Body of pancreas (tissue), 4 donors: ENCODE results near the gene JMJD6. TPM values are rescaled to one million over a fixed set of nuclear protein-coding genes. Genes with fewer than 3 reads are reported as not detected.

Experiments used
- ATAC-seq: fragments of 150-250 bp; one replicate; pipeline ENCODE4 v1.9.1; 2016
- DNase-seq, 4 donors: peaks; one replicate each; pipeline ENCODE4 v3.0.0-alpha.2; 2019
- H3K27ac ChIP-seq, 4 donors: fragments of 200-600 bp; sonication (generic); 1 replicate in 3 of 4; 2 replicates in 1 of 4; pipeline versions ENCODE4 v1.5.1 to v1.6.1; 2016 to 2019; ENCODE audit warnings: mild to moderate bottlenecking in 1 of 4, mixed read lengths in 1 of 4, moderate library complexity in 1 of 4
- H3K27me3 ChIP-seq, 2 donors: fragments of 200-600 bp; sonication (generic); one replicate each; pipeline ENCODE4 v1.6.0; 2016; ENCODE audit warnings: mild to moderate bottlenecking in 1 of 2
- H3K36me3 ChIP-seq, 2 donors: fragments of 200-600 bp; sonication (generic); replicated peaks in 1 of 2; 2 replicates each; pipeline ENCODE4 v1.5.1; 2016; ENCODE audit warnings: low read depth in 2 of 2; ENCODE audit not compliant: insufficient read depth in 1 of 2
- H3K4me1 ChIP-seq: fragments of 200-600 bp; sonication (generic); one replicate; pipeline ENCODE4 v1.6.0; 2016
- H3K4me3 ChIP-seq, 2 donors: fragments of 200-600 bp; sonication (generic); 1 replicate in 1 of 2; 2 replicates in 1 of 2; pipeline ENCODE4 v1.5.1; 2016 to 2019
- H3K9me3 ChIP-seq, 3 donors: fragments of 200-600 bp; sonication (generic); 1 replicate in 2 of 3; 2 replicates in 1 of 3; pipeline ENCODE4 v1.5.1; 2016
- POLR2A ChIP-seq, 3 donors: fragments of 450-650 bp; IDR thresholded peaks; one replicate each; pipeline ENCODE4 v1.6.1; 2016; ENCODE audit warnings: antibody characterized with exemption in 3 of 3, mild to moderate bottlenecking in 2 of 3
- WGBS, 2 donors: methylation state at CpG; one replicate each; pipeline ENCODE4 v1.1.5; 2017; 5-methylcytosine and 5-hydroxymethylcytosine counted together
- intact Hi-C: fragments of 100-400 bp; cut with DNase I; formaldehyde crosslinking; loops from one replicate; pipeline ENCODE4 v1.15.1; 2023
- total RNA-seq, 2 donors: library from RNA; depleted of rRNA; stranded (reverse); fragments of >200 nt; gene quantifications; one replicate each; pipeline ENCODE4 v1.1.0, GENCODE V29; 2016
- TF ChIP-seq, protein P1 (sequence below), 7 experiments: fragments of 450-650 bp in 4 of 7; fragments of 200-600 bp in 3 of 7; sonication (generic) in 3 of 7; IDR thresholded peaks; one replicate each; pipeline ENCODE4 v1.5.1; 2016 to 2019; ENCODE audit warnings: antibody characterized with exemption in 7 of 7

JMJD6 gene
- total RNA-seq, 2 donors from 2014 or later = 15.2 to 20.0 TPM

DNA sequence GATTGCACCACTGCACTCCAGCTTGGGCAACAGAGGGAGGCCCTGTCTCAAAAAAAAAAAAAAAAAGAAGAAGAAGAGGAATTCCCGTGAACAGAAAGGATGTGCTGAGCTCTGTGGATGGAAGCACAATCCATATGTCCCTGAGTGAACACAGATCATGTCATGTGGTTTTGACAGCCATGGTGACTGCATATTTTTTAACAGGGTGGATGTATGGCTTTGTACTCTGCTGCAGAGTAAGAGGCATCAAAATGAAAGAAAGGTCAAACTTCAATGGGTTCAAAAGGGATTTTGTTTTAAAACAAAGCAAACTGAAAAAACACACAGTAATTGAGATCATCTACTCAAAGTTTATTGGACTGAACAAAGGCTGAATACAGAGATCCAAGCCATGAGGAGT lies 47.2 kb downstream of the JMJD6 start:
- H3K36me3 ChIP-seq = peaks cover 0 to 3% of the 10 kb centered on the region in 2 donors
- TF ChIP-seq POLR2A (IDR thresholded peaks at IDR 0.05) = no peak
- TF ChIP-seq, protein P1, sequence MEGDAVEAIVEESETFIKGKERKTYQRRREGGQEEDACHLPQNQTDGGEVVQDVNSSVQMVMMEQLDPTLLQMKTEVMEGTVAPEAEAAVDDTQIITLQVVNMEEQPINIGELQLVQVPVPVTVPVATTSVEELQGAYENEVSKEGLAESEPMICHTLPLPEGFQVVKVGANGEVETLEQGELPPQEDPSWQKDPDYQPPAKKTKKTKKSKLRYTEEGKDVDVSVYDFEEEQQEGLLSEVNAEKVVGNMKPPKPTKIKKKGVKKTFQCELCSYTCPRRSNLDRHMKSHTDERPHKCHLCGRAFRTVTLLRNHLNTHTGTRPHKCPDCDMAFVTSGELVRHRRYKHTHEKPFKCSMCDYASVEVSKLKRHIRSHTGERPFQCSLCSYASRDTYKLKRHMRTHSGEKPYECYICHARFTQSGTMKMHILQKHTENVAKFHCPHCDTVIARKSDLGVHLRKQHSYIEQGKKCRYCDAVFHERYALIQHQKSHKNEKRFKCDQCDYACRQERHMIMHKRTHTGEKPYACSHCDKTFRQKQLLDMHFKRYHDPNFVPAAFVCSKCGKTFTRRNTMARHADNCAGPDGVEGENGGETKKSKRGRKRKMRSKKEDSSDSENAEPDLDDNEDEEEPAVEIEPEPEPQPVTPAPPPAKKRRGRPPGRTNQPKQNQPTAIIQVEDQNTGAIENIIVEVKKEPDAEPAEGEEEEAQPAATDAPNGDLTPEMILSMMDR (IDR thresholded peaks at IDR 0.05) = no peak
- 60 to 85% methylated on average over 1 of the region's 1 CpG for WGBS, 2 donors
- no peak overlapping the region for H3K27ac ChIP-seq
- intact Hi-C loops = no loop called here
- ATAC-seq (no peak), DNase-seq (no peak)
- H3K9me3 ChIP-seq = no peaks in the 10 kb centered on the region
- H3K4me3 ChIP-seq = no peak overlapping the region
- peaks cover 4% of the 10 kb centered on the region for H3K4me1 ChIP-seq
- no peaks in the 10 kb centered on the region for H3K27me3 ChIP-seq

DNA sequence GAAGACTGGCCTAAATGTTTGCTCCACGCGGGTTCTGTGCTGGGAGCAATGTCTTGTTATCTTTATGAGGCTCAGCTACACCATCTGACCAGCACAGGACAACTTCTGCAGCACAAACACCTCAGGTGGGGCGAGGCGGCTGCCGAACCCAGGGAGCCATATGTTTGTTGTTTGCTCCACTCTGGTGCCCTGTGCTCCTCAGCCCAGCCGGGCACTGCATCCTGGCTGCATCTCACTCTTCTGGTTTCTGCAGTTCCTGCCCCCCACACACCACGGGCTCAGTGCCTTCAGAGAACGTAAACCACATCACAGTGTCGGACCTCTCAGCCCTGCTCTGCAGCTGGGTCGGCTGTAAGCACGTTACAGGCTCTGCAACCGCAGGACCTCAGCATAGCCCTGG lies 48.1 kb downstream of the JMJD6 start:
- no peak overlapping the region for H3K4me3 ChIP-seq
- intact Hi-C loops = no loop called here
- no peak for TF ChIP-seq POLR2A (IDR thresholded peaks at IDR 0.05)
- no peak for ATAC-seq
- no peak for DNase-seq
- H3K27me3 ChIP-seq = no peaks in the 10 kb centered on the region
- 81 to 86% methylated on average over 5 to 12 of the region's 12 CpGs for WGBS, 2 donors
- H3K36me3 ChIP-seq = peaks cover 0 to 3% of the 10 kb centered on the region in 2 donors
- H3K9me3 ChIP-seq = no peaks in the 10 kb centered on the region
- H3K27ac ChIP-seq = no peak overlapping the region
- peaks cover 4% of the 10 kb centered on the region for H3K4me1 ChIP-seq

DNA sequence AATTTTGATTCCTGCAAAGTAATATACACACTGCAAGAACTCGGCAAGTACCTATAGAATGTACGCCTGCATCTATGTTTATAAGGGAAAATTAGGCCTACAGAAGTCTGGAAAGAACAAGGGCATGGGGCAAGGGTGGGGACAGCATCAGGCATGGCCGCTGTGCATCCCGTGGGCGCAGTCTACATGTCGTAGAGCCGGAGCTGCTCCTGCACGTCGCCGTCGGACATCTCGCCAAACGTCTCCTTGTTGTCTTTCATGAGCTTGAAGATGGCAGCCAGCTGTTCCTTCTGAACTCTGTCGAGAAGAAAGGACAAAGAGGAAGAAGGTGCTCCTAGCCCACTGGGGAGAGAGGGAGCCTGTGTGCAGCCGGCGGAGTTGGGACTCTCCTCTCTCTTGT lies 49.0 kb downstream of the JMJD6 start:
- Histone ChIP-seq H3K36me3 (peaks cover 0 to 3% of the 10 kb centered on the region in 2 donors), H3K4me3 (no peak overlapping the region), H3K4me1 (peaks cover 11% of the 10 kb centered on the region), H3K27me3 (no peaks in the 10 kb centered on the region), H3K9me3 (no peaks in the 10 kb centered on the region), H3K27ac (no peak overlapping the region)
- no peak for TF ChIP-seq POLR2A (IDR thresholded peaks at IDR 0.05)
- TF ChIP-seq, protein P1 (IDR thresholded peaks at IDR 0.05) = no peak
- no peak for DNase-seq
- intact Hi-C loops = no loop called here
- ATAC-seq = no peak
- WGBS, 2 donors = 88 to 91% methylated on average over 16 of the region's 16 CpGs

DNA sequence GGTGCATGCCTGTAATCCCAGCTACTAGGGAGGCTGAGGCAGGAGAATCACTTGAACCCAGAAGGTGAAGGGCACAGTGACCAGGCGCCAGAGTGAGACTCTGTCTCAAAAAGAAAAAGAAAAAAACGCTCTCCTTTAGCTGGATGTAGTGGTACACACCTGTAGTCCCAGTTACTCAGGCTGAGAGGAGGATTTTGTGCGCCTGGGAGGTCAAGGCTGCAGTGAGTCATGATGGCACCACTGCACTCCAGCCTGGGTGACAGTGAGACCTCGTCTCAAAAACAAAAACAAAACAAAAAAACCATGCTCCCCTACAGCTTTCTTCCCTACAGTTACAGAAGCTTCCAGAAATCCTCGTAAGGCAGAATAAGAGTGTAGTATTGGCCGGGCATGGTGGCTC lies 49.8 kb downstream of the JMJD6 start:
- no peak for DNase-seq
- no peak overlapping the region for H3K4me3 ChIP-seq
- no peaks in the 10 kb centered on the region for H3K27me3 ChIP-seq
- no peak for ATAC-seq
- no peaks in the 10 kb centered on the region for H3K9me3 ChIP-seq
- H3K4me1 ChIP-seq = peaks cover 12% of the 10 kb centered on the region
- TF ChIP-seq, protein P1 (IDR thresholded peaks at IDR 0.05) = no peak
- no peak for TF ChIP-seq POLR2A (IDR thresholded peaks at IDR 0.05)
- intact Hi-C loops = no loop called here
- peaks cover 0 to 3% of the 10 kb centered on the region in 2 donors for H3K36me3 ChIP-seq
- WGBS, 2 donors = 79 to 92% methylated on average over 6 of the region's 6 CpGs
- H3K27ac ChIP-seq = no peak overlapping the region

DNA sequence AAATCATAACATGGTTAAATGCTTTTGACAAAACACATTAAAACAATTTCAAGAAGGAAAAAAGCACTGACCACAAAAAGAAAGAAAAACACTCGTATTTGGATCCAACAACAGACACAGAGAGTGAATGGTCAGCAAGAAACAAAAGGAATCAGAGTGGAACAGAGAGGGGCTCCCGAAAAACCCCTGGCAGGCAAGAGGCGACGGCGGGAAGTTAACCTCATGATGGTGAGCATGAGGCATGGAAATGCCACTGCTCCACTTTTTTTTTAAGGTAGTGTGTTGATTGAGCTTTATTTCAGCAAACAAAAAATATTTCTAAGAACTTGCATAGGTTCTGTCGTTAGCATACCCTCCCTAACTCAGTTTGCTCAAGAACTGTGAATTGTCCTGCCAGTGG lies 50.8 kb downstream of the JMJD6 start:
- no peak for TF ChIP-seq POLR2A (IDR thresholded peaks at IDR 0.05)
- TF ChIP-seq, protein P1 (IDR thresholded peaks at IDR 0.05) = no peak
- Histone ChIP-seq H3K36me3 (peaks cover 0 to 2% of the 10 kb centered on the region in 2 donors), H3K27ac (no peak overlapping the region), H3K4me1 (peaks cover 17% of the 10 kb centered on the region), H3K9me3 (no peaks in the 10 kb centered on the region), H3K27me3 (no peaks in the 10 kb centered on the region), H3K4me3 (no peak overlapping the region)
- ATAC-seq (no peak), DNase-seq (no peak)
- WGBS, 2 donors = 89 to 93% methylated on average over 6 of the region's 6 CpGs
- intact Hi-C loops = no loop called here
